GM20431 (cell line): ENCODE results near the gene SETBP1.

Experiments
- in situ Hi-C: fragments of 300-500 bp; cut with MseI, MboI; formaldehyde crosslinking; loops from one replicate; pipeline ENCODE4 v1.15.0; 2020; ENCODE audit warnings: low sequenced_read_pairs; ENCODE audit not compliant: unreplicated experiment

SETBP1 gene

GRCh38 chr18:45019469-45019868, 338.8 kb downstream of the SETBP1 start:
- in situ Hi-C loops = no loop called here

- in situ Hi-C loops = no loop called here
Observed at GRCh38 chr18:45023519-45023918, 342.8 kb downstream of the SETBP1 start.

GRCh38 chr18:45024357-45025088, 343.8 kb downstream of the SETBP1 start:
- in situ Hi-C loops = no loop called here

- in situ Hi-C loops = no loop called here
Observed at GRCh38 chr18:45025089-45025450, 344.4 kb downstream of the SETBP1 start.

- in situ Hi-C loops = no loop called here
Observed at GRCh38 chr18:45026162-45026561, 345.5 kb downstream of the SETBP1 start.

- in situ Hi-C loops = no loop called here
Observed at GRCh38 chr18:45034179-45034578, 353.5 kb downstream of the SETBP1 start.

- in situ Hi-C loops = no loop called here
Observed at GRCh38 chr18:45037618-45038017, 356.9 kb downstream of the SETBP1 start.

- in situ Hi-C loops = no loop called here
Observed at GRCh38 chr18:45039376-45039775, 358.7 kb downstream of the SETBP1 start.

- in situ Hi-C loops = no loop called here
Observed at GRCh38 chr18:45040879-45041278, 360.2 kb downstream of the SETBP1 start.

- in situ Hi-C loops = no loop called here
Observed at GRCh38 chr18:45044787-45045186, 364.1 kb downstream of the SETBP1 start.

GRCh38 chr18:45046228-45046627, 365.5 kb downstream of the SETBP1 start:
- in situ Hi-C loops = no loop called here

GRCh38 chr18:45046961-45047360, 366.3 kb downstream of the SETBP1 start:
- in situ Hi-C loops = no loop called here

- in situ Hi-C loops = no loop called here
Observed at GRCh38 chr18:45049578-45050319, 369.1 kb downstream of the SETBP1 start.

GRCh38 chr18:45050712-45051601, 370.3 kb downstream of the SETBP1 start:
- in situ Hi-C loops = no loop called here

- in situ Hi-C loops = no loop called here
Observed at GRCh38 chr18:45054636-45055035, 373.9 kb downstream of the SETBP1 start.

- in situ Hi-C loops = no loop called here
Observed at GRCh38 chr18:45055811-45056210, 375.1 kb downstream of the SETBP1 start.

- in situ Hi-C loops = no loop called here
Observed at GRCh38 chr18:45056926-45057325, 376.2 kb downstream of the SETBP1 start.

GRCh38 chr18:45057955-45058600, 377.4 kb downstream of the SETBP1 start:
- in situ Hi-C loops = no loop called here

GRCh38 chr18:45059695-45060094, 379.0 kb downstream of the SETBP1 start:
- in situ Hi-C loops = no loop called here

GRCh38 chr18:45060102-45060501, 379.4 kb downstream of the SETBP1 start:
- in situ Hi-C loops = no loop called here
